ENCODE results near the gene STK33.

- TF ChIP-seq, protein P1, sequence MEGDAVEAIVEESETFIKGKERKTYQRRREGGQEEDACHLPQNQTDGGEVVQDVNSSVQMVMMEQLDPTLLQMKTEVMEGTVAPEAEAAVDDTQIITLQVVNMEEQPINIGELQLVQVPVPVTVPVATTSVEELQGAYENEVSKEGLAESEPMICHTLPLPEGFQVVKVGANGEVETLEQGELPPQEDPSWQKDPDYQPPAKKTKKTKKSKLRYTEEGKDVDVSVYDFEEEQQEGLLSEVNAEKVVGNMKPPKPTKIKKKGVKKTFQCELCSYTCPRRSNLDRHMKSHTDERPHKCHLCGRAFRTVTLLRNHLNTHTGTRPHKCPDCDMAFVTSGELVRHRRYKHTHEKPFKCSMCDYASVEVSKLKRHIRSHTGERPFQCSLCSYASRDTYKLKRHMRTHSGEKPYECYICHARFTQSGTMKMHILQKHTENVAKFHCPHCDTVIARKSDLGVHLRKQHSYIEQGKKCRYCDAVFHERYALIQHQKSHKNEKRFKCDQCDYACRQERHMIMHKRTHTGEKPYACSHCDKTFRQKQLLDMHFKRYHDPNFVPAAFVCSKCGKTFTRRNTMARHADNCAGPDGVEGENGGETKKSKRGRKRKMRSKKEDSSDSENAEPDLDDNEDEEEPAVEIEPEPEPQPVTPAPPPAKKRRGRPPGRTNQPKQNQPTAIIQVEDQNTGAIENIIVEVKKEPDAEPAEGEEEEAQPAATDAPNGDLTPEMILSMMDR (IDR thresholded peaks at IDR 0.05): no peak
- TF ChIP-seq POLR2A (IDR thresholded peaks at IDR 0.05) (no peak), POLR2AphosphoS5 (IDR thresholded peaks at IDR 0.05; ENCODE audit: insufficient read depth in 1 of 2, low read depth in 1 of 2) (no peak)
Measured at GRCh38 chr11:8567602-8568198, 26.3 kb downstream of the STK33 start.

All from vagina (tissue), 2 donors.